GM18861 (cell line): ENCODE measurements around the gene ARSB.
"Not testable (repeated sequence)": the region's sequence is repeated elsewhere in the genome, so short reads cannot be mapped to it uniquely, and the experiment has no call there.

ENCODE experiments used
- ATAC-seq: cut with Tn5 transposase; IDR thresholded peaks from one replicate; pipeline ENCODE4 v1.9.1; 2021; ENCODE audit not compliant: unreplicated experiment

Gene ARSB

DNA sequence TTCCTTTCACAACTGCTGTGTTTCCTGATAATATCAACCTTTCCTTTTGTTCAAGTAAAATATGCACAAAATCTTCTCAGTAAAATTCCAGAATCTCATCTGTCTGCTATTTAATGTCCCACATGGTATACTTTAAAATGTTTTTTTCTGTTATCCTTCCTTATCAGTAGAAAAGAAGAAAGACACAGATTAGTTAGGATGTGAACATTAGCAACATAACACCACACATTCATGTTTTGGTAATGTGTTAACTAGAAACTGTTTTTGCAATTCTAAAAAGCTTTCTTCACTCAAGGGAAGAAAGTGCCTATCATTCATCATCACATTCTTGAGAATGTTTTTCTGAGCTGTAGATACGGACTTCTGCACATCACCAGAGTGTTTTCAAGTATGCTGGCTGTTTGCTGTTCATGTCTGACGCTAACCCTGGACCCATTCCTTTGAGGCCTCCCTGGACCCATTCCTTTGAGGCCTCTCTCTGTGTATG, 10.5 kb upstream of the ARSB start:
- ATAC-seq, result no peak

DNA sequence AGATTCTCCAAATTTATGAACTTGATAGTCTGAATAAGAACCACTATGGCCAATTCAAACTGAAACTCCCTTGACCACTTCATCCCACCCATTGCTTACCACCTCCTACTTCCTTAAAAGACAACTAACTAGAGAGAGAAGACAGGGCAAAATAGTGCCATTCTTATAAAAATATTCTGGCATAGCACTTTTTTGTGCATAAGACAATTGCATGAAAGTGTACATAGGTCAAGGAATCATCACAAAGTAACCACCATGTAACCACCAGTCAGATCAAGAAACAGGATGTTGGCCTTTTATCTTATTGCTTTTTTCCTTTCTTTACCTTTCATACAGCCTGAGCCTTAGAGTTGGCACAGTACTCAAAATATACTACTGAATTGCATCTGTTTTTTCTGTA, 8.1 kb upstream of the ARSB start:
- no peak for ATAC-seq

DNA sequence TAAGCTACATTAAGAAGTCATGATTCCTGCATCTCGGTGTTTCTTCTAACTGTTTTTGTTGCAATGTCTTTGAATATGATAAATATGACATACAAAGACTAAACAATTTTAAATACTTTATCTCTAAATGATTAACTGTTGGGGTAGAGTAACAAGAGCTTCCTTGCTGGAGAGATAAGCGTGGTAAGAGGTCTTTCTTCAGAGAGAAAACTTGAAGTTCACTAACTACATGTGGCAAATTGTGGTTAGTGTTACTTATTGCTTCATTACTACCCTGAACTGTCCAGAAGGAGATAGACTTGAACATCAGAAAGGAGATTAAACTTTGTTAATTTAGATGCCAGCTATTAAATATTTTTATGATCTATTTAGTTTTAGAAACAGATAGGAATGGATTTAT, 7.0 kb upstream of the ARSB start:
- ATAC-seq, result no peak

DNA sequence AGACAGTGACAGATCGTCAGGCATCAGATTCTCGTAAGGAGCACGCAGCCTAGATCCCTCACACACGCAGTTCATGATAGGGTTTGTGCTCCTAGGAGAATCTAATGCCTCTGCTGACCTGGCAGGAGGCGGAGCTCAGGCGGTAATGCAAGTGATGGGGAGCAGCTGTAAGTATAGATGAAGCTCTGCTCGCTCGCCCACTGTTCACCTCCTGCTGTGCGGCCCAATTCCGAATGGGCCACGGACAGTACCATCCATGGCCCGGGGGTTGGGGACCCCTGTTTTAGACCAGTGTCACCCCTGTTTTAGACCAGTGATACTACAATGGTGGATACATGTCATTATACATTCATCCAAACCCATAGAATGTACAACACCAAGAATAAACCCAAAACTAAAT, 4.0 kb upstream of the ARSB start:
- no peak for ATAC-seq

DNA sequence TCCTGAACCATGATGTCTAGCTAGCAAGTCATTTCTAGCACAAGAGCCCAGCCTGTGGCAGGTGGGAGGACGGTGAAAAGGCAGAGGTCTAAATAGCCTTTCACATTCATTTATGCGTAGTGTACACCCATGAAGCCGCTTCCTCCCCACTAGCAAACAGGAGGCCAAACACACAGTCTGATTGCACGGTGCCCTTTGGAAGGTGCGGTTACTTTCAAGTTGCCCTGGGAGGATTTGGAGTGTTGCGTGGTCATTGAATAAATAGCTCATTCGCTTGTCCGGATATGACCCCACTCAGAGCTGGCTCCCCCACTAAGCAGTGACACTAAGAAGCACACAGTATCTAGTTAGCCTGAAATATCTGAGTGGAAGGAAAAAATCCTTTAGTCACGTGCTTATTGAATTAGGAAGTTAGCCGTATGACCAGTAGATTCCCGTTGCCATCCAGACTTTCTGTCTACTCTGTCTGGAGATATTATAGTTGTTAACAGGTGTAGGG, 664 bp upstream of the ARSB start:
- peak; percentile 41 for ATAC-seq

DNA sequence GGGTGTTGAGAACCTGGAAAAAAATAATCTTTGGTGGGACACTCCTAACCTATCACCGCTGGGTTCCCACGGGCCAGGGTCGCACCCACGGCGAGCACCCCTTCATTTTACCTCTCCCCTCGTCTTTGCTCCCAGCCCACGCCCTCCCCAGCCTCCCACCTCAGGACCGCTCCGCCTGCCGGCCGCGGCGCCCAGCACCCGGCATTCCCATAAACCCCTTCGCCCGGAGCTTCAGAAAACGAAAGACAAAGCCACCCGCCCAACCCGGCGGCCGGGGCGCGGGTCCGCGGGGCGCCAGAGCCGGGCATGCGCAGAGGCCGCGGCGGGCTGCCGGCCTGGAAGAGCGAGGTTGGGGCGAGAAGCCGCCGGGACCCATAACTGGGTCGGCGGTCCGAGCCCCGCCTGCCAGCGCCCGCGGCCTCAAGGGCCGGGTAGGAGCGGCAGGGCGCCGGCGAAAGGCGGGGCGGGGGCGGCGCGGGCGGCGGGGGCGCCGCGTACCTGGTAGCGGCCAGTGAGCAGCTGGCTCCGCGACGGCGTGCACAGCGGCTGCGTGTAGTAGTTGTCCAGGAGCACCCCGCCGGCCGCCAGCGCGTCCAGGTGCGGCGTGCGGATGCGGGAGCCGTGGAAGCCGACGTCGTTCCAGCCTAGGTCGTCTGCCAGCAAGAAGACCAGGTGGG, 533 bp downstream of the ARSB start:
- peak; percentile 34 for ATAC-seq

DNA sequence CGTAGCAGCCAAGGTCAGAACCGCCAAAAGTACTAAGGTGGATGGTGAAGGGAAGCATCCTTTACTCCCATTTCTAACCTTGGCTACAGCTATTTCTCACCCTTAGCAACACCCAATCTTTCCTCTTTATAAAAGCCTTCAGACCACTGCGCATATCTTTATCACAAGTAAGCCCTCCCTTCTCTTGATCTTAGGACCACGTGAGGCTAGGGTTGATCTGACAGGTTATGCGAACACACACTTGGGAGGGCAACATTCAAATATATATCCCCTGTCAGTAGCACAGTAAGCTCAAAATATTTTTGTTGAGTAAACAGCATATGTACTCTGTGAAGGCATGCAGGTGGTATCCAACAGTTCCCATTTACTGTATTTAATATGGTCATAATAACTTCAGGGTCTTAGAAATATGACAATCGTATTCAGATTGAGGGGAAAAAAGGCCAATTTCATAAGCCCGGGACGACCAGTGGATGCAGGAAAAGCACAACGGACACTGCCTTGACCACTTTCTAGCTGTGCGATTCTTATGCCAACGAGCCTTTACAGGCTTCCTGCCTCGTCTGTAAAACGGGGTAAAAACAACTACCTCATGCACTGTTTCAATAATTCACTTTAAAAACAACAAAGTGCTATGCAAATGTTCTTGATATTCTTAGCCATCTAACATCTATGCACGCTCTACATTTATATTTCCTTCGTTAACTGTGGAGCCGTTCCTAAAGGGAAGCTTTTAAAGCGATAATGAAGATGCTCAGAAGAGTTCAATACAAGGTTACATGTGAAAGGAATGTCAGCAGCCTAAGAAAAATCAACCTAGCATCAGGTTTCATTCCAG, 1.3 kb downstream of the ARSB start:
- no peak for ATAC-seq

DNA sequence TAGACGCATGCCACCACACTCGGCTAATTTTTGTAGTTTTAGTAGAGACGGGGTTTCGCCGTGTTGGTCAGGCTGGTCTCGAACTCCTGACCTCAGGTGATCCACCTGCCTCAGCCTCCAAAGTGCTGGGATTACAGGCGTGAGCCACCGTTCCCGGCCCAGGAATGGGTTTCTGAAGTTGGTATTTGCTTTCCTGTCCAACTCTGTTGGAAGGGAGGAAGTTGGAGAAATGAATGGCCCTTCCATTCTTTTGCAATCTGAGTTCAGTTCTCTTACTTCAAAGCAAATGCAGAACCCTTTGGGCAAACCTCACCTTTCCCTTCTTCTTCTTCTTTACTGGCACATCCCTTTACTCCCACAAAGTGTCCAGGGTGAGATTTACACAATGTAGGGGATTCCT, 1.9 kb downstream of the ARSB start:
- not testable (repeated sequence) for ATAC-seq

DNA sequence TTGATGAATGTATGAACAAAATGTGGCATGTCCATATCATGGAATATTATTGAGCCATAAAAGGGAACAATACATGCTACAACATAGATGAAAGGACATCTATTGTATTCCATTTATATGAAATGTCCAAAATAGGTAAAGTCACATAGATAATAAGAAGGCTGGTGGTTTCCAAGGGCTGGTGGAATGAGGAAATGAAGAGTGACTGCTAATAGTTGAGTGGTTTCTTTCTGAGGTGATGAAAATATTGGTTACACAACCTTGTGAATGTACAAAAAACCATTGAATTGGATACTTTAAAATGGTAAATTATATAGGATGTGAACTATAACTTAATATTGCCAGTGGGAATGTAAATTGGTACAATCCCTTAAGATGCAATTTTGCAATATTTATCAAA, 5.2 kb downstream of the ARSB start:
- no peak for ATAC-seq

DNA sequence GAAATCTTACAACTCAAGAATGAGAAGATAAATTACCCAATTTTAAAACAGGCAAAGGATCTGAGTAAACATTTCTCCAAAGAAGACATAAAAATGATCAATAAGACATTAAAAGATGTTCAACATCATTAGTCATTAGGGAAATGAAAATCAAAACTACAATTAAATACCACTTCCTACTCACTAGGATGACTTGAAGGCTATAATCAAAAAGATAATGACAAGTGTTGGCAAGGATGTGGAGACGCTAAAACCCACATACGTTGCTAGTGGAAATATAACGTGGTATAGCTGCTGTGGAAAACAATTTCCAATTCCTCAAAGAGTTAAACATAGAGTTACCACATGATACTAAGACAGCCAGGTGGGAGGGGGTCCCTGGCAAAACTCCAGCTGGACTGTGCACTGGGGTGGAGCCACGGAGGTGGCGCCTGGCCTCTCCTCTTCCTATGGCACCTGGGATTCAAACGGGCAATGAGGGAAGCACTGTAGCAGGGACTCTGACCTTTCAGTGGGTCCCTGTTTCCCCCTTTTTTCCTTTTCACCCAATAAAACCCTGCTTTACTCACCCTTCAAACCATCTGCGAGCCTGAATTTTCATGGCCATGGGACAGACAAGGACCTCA, 5.9 kb downstream of the ARSB start:
- ATAC-seq, result no peak

DNA sequence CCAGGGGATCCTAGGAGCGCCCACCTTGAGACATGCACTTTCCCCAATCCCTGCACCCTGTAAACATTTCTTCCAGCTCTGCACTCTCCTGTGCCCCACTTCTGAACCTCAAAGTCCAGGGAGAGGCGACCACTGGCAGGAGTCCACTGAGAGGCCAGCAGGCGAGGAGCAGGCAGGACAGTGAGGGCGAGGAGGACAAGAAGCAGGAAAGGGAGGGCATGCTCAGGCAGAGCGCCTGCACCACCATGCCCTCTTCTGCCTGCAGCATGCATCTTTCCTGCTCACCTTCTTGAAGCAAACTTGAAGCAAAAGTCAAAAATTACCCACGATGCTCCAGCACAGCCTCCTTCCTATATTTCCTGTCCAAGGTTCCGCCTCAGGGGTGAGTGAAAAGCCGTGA, 10.1 kb downstream of the ARSB start:
- ATAC-seq, result no peak

DNA sequence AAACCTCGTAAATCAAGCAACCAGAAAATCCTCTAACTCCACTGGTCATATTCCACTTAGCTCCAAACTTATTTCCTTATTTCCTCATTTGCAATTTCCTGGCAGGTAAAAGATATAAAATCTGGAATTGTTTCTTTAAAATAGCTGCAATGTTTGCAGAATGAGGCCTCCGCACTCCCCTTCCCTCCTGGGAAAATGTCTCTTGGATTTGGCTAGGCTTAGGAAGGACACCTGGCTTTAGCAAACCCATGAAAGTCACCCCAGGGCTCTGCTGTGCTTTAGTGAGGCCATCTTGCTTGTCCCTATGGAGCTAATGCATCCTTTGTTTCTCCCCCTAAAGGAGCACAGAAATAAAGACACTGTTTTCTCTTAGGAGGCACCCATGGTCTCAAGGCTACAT, 10.5 kb downstream of the ARSB start:
- ATAC-seq, result no peak

DNA sequence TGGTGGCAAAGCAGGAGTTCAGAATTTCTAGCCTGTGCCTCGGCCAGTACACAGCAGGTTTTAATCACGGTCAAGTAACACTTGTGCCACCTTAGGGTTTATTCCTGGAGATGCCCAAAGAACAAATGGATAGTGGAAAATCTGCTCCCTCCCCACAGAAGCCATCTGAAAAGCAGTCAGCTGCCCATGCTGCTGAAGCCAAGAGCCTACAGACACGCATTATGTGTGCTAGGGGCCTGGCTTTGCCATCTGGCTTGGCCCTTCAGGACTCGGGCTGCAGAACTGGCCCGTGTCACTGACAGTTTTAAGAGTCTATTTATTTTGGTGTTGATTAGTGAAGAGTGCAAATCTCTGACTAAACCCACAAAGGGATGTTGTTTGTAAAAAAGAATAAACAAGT, 11.1 kb downstream of the ARSB start:
- no peak for ATAC-seq

DNA sequence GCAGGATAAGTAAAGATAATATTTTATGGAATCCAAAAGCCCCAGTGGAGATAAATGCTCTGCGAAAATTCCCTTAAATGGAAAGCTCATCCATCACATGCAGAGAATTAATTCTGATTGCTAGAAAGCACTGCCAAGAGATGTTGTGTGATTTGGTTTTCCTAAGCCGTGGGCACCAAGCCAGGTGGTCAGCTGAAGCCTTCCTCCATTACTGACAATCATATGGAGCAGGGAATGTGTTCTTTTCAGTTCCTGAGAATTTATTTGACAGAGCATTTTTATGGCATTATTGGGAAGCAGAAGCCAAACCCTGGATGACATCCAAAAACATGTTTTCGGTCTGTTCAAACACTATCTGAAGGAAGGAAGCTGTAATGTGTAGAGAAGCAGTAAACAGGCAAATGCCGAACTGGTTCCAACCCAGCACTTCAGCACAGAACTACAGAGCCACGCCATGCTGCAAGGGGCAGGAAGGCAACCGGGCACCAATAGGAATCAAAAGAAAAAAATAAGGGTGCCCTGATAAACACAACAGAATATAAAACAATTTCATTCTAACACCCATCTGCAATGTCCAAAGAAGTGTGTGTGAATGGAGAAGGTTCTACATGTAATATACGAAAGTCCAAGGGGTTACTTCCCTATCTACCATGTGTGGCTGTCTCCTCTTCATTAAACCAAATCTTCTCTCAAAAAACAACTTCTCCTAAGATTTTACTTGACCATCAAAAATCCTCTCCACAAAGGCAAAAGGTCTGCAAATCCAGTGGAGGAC, 12.3 kb downstream of the ARSB start:
- no peak for ATAC-seq

DNA sequence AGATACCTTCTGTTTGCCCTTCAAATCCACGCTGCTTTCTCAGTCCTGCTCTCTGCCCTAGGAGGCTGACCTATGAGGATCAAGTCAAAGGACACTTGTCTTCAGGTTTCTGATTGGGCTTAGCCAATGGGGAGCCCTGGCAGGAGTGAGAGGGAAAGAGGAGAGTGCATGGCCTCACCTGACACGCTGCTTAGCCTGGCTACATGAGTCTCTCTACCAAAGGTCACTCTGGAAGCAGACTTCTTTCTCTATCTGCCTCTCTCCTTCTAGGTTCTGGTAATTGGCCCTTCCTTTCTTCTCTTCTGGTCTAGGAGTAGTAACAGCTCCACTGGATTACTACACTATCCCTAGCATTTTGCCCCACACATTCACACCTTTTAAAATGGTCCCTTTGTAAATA, 13.1 kb downstream of the ARSB start:
- ATAC-seq, result no peak

DNA sequence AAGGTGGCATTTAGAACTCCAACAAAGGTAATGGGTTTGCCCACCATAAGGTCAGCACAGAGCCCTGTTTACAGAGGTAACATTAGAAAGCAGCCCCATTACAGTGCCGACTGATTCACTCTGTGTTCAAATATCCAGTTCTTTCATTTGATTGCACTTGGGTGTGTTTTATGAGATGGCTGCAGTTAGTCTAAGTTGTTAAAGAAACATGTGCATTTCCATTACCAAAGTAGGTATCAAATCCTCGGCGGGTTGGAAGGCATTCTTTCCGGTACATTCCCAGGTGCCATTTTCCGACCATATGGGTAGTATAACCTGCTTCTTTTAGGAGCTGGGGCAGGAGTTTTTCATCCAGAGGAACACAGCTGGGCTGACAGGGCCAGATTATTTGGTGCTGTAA, 16.3 kb downstream of the ARSB start:
- ATAC-seq, result no peak

DNA sequence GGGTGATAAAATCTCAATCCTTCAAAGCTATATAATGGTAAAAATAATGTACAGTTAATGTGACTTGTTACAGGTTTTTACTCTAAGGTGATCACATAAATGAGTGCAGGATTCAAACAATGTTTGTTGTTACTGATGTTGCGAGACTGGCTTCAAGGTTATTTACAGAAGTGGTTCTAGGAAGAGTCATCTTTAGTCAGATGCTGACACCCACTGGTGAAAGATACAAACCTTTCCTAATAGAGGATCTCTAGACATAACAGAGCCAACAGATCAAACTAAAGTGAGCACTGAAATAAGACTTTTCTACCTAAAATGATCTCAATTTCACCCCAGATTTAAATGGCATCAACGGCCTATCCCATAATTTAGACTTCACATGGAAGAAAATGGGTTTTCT, 20.2 kb downstream of the ARSB start:
- no peak for ATAC-seq

DNA sequence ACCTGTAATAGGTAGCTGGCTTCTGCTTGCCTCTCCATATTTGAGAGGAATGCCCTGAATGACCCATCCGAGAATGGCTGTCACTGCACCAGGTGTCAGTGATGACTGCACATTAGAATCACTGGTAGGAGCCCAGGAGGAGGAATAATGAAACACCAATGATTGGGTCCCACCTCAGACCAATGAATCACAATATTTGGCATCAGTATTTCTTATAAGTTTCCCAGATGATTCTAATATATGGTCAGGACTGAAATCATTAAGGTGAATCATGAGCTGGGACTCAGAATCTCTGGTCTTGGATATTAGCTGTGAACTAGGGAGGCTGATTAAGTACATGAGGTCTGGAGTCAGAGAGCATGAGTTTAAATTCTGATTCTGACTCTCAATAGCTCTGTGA, 23.4 kb downstream of the ARSB start:
- ATAC-seq, result no peak

DNA sequence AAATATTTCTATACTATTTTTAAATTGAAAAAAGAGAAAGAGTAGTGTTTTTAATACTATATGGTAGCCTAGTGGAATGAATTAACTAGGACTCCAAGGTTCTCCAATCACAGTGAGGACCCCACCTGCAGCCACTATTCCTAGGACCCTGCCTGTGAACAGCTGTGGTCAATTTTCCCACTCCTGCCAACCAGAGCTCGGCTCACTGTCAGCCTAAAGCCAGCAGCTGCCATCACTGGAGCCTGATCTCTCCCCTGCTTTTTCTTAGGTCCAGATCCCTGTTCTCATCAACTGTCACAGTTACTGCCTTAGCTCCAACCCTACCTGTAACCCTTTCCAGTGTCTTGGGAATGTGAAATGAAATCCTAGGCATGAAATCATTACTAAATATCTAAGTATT, 25.3 kb downstream of the ARSB start:
- no peak for ATAC-seq

DNA sequence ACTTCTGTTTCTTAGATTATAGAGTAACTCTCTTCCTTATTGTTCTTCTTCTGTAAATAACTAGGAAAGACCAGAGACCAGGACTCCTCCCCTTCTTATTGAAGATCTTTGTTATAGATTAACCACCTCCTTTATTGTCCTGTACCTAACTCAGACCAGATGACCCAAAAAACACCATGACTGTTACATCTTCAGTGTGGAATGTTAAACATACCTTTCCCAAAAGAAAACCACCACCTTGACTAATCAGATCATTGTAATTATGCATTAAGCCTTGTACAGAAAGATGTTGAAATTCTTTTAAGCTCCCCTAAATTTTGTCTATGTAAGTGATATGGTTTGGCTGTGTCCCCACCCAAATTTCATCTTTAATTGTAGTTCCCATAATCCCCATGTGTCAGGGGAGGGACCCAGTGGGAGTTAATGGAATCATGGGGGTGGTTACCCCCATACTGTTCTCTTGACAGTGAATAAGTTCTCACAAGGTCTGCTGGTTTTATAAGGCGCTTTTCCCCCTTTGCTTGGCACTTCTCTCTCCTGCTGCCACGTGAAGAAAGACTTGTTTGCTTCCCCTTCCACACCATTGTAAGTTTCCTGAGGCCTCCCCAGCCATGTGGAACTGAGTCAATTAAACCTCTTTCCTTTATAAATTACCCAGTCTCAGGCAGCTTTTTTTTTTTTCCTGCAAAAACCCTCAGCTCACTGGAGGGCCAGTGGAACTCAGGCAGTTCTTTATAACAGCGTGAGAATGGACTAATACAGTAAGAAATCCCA, 26.3 kb downstream of the ARSB start:
- ATAC-seq, result no peak
